Esophagus muscularis mucosa (tissue), 4 donors: ENCODE measurements around the gene ULBP3.
"Not testable (repeated sequence)": the region's sequence is repeated elsewhere in the genome, so short reads cannot be mapped to it uniquely, and the experiment has no call there.

ENCODE experiments used
- EP300 ChIP-seq: sonication (generic); formaldehyde crosslinking; IDR thresholded peaks from one replicate; pipeline ENCODE4 v1.6.1; 2017; ENCODE audit warnings: antibody characterized with exemption
- POLR2A ChIP-seq: fragments of 450-650 bp; IDR thresholded peaks from one replicate; pipeline ENCODE4 v1.6.1; 2017; ENCODE audit warnings: antibody characterized with exemption, moderate library complexity, mild to moderate bottlenecking, low read depth
- POLR2AphosphoS5 ChIP-seq, 2 donors: sonication (generic); formaldehyde crosslinking; IDR thresholded peaks; one replicate each; pipeline ENCODE4 v1.6.1; 2017; ENCODE audit warnings: antibody characterized with exemption in 2 of 2
- TF ChIP-seq, protein P1 (sequence below), 3 experiments: fragments of 200-600 bp in 2 of 3; fragments of 450-650 bp in 1 of 3; sonication (generic) in 2 of 3; IDR thresholded peaks; one replicate each; pipeline ENCODE4 v1.5.1; 2017 to 2019; ENCODE audit warnings: antibody characterized with exemption in 3 of 3, mild to moderate bottlenecking in 2 of 3, moderate library complexity in 1 of 3

GRCh38 chr6:150014623-150015280, 54.2 kb downstream of the ULBP3 start:
- TF ChIP-seq, protein P1, sequence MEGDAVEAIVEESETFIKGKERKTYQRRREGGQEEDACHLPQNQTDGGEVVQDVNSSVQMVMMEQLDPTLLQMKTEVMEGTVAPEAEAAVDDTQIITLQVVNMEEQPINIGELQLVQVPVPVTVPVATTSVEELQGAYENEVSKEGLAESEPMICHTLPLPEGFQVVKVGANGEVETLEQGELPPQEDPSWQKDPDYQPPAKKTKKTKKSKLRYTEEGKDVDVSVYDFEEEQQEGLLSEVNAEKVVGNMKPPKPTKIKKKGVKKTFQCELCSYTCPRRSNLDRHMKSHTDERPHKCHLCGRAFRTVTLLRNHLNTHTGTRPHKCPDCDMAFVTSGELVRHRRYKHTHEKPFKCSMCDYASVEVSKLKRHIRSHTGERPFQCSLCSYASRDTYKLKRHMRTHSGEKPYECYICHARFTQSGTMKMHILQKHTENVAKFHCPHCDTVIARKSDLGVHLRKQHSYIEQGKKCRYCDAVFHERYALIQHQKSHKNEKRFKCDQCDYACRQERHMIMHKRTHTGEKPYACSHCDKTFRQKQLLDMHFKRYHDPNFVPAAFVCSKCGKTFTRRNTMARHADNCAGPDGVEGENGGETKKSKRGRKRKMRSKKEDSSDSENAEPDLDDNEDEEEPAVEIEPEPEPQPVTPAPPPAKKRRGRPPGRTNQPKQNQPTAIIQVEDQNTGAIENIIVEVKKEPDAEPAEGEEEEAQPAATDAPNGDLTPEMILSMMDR (IDR thresholded peaks at IDR 0.05): not testable (repeated sequence)
- TF ChIP-seq POLR2AphosphoS5 (IDR thresholded peaks at IDR 0.05); EP300; POLR2A: not testable (repeated sequence)
